SK-N-MC (cell line): Measurements from ENCODE around the gene FARS2.
"Not testable (repeated sequence)": the region's sequence is repeated elsewhere in the genome, so short reads cannot be mapped to it uniquely, and the experiment has no call there.

Source experiments
- DNase-seq: peaks from one replicate; pipeline ENCODE4 v3.0.0-alpha.2; 2011; ENCODE audit warnings: low read depth, low spot score
- H3K27ac ChIP-seq: fragments of 200-600 bp; sonication (generic); 2 replicates; pipeline ENCODE4 v1.5.1; 2016; ENCODE audit warnings: mixed run types
- H3K36me3 ChIP-seq: fragments of 200-600 bp; sonication (generic); 2 replicates; pipeline ENCODE4 v1.6.1; 2017; ENCODE audit warnings: antibody characterized with exemption, low read length, mixed read lengths; ENCODE audit not compliant: insufficient read depth
- H3K4me3 ChIP-seq: fragments of 200-600 bp; sonication (generic); 2 replicates; pipeline ENCODE4 v1.5.1; 2016
- H3K9ac ChIP-seq: fragments of 200-600 bp; sonication (generic); 2 replicates; pipeline ENCODE4 v1.8.0; 2017; ENCODE audit warnings: mixed run types, mixed read lengths; ENCODE audit not compliant: insufficient read length
- H3K9me3 ChIP-seq: fragments of 200-600 bp; sonication (generic); 2 replicates; pipeline ENCODE4 v1.6.1; 2017; ENCODE audit warnings: low read depth, mild to moderate bottlenecking, antibody characterized with exemption, low read length, moderate library complexity, mixed read lengths
- EZH2 ChIP-seq: fragments of 200-600 bp; sonication (generic); IDR thresholded peaks from one replicate; pipeline ENCODE4 v1.6.1; 2017; ENCODE audit warnings: antibody characterized with exemption
- FOXP2 ChIP-seq: optimal IDR thresholded peaks from 2 replicates; pipeline ENCODE3; 2011; ENCODE audit warnings: mild to moderate bottlenecking, moderate library complexity; ENCODE audit not compliant: insufficient read depth; ENCODE audit errors: extremely low read length, control extremely low read depth
- POLR2AphosphoS5 ChIP-seq: IDR thresholded peaks from 2 replicates; pipeline ENCODE4 v1.6.1; 2012; ENCODE audit warnings: mild to moderate bottlenecking, low read depth, low read length, borderline replicate concordance

The FARS2 gene

GRCh38 chr6:5552243-5552642 lies 290.9 kb downstream of the FARS2 start:
- Histone ChIP-seq H3K4me3 (no peak overlapping the region), H3K27ac (no peak overlapping the region), H3K36me3 (peaks cover 3% of the 10 kb centered on the region; the same call in 1 of the 2 replicates), H3K9me3 (peaks cover 3% of the 10 kb centered on the region; the same call in 1 of the 2 replicates), H3K9ac (no peak overlapping the region)
- DNase-seq = no peak
- TF ChIP-seq EZH2 = no peak
- TF ChIP-seq FOXP2 = no peak

GRCh38 chr6:5553767-5554166 lies 292.5 kb downstream of the FARS2 start:
- Histone ChIP-seq H3K27ac (no peak overlapping the region), H3K9ac (no peak overlapping the region), H3K9me3 (peaks cover 3% of the 10 kb centered on the region; the same call in 1 of the 2 replicates), H3K4me3 (no peak overlapping the region), H3K36me3 (no peaks in the 10 kb centered on the region)
- no peak for DNase-seq
- TF ChIP-seq POLR2AphosphoS5 (no peak), FOXP2 (no peak), EZH2 (no peak)

DNA sequence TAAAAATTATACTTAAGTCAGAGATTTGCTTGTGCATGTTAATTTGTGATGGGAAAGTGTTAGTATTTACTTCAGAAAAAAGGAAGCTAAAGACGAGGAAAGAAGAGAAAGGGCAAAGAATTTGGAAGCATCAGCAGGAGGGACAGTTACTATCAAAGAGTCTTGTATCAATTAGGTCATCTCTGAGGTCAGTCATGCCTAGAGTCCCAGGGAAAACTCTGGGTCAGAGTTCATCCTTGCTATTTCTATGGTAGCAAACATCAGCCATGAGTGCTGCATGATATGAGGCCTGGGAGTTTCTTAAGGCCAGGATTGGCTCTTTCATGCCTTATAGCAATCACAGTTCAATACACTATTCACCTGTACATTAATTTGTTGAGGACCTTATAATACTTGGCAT lies 292.9 kb downstream of the FARS2 start:
- Histone ChIP-seq H3K27ac (no peak overlapping the region), H3K4me3 (no peak overlapping the region), H3K9ac (no peak overlapping the region), H3K36me3 (no peaks in the 10 kb centered on the region), H3K9me3 (peaks cover 3% of the 10 kb centered on the region; the same call in 1 of the 2 replicates)
- TF ChIP-seq FOXP2 = no peak
- no peak for TF ChIP-seq EZH2
- no peak for TF ChIP-seq POLR2AphosphoS5
- no peak for DNase-seq

DNA sequence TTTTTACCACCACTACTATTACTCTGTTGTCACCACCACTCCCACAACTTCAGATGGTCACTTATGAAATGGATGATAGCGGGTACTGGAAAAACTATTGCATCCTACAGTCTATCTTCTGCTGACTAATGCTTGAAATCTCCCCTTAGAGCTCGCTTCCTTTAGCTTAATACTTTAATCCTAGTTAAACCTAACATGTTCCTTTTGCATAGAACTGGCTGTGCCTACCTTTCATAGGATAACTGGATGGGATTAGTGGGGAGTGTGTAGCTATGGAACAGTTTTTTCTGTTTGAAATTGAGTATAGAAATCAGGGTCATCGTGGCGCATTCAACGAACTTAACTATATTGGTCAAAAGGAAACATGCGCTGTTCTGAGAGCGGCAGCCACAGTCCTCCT lies 294.7 kb downstream of the FARS2 start:
- no peaks in the 10 kb centered on the region for H3K9me3 ChIP-seq
- H3K4me3 ChIP-seq = no peak overlapping the region
- no peak for TF ChIP-seq EZH2
- no peak for TF ChIP-seq POLR2AphosphoS5
- TF ChIP-seq FOXP2 = no peak
- no peaks in the 10 kb centered on the region for H3K36me3 ChIP-seq
- H3K9ac ChIP-seq = no peak overlapping the region
- H3K27ac ChIP-seq = no peak overlapping the region
- no peak for DNase-seq

GRCh38 chr6:5557506-5557905 lies 296.2 kb downstream of the FARS2 start:
- TF ChIP-seq EZH2 (no peak), FOXP2 (no peak), POLR2AphosphoS5 (no peak)
- Histone ChIP-seq H3K27ac (no peak overlapping the region), H3K36me3 (no peaks in the 10 kb centered on the region), H3K9ac (no peak overlapping the region), H3K4me3 (no peak overlapping the region), H3K9me3 (no peaks in the 10 kb centered on the region)
- no peak for DNase-seq

GRCh38 chr6:5559651-5560050 lies 298.3 kb downstream of the FARS2 start:
- H3K9me3 ChIP-seq = no peaks in the 10 kb centered on the region
- H3K27ac ChIP-seq = no peak overlapping the region
- H3K4me3 ChIP-seq = no peak overlapping the region
- DNase-seq = no peak
- no peak overlapping the region for H3K9ac ChIP-seq
- no peaks in the 10 kb centered on the region for H3K36me3 ChIP-seq
- TF ChIP-seq EZH2 = no peak
- no peak for TF ChIP-seq FOXP2
- TF ChIP-seq POLR2AphosphoS5 = no peak

- H3K27ac ChIP-seq = no peak overlapping the region
- TF ChIP-seq EZH2 = no peak
- no peak for TF ChIP-seq POLR2AphosphoS5
- no peak for TF ChIP-seq FOXP2
- DNase-seq = no peak
Observed at GRCh38 chr6:5562277-5562676, 301.0 kb downstream of the FARS2 start.

GRCh38 chr6:5563086-5563485 lies 301.8 kb downstream of the FARS2 start:
- H3K9ac ChIP-seq = no peak overlapping the region
- H3K27ac ChIP-seq = no peak overlapping the region
- no peak overlapping the region for H3K4me3 ChIP-seq
- no peaks in the 10 kb centered on the region for H3K36me3 ChIP-seq
- TF ChIP-seq POLR2AphosphoS5 (no peak), EZH2 (no peak), FOXP2 (no peak)
- DNase-seq = no peak
- H3K9me3 ChIP-seq = no peaks in the 10 kb centered on the region

More at GRCh38 chr6:5562277-5562676, 301.0 kb downstream of the FARS2 start:
- no peaks in the 10 kb centered on the region for H3K36me3 ChIP-seq
- no peaks in the 10 kb centered on the region for H3K9me3 ChIP-seq
- no peak overlapping the region for H3K9ac ChIP-seq
- H3K4me3 ChIP-seq = no peak overlapping the region

- DNase-seq, H3K4me3 ChIP-seq, H3K36me3 ChIP-seq, H3K27ac ChIP-seq, H3K9me3 ChIP-seq, H3K9ac ChIP-seq: not testable (repeated sequence)
Observed at GRCh38 chr6:5564746-5565145, 303.4 kb downstream of the FARS2 start.
